DOHH2 (cell line): ENCODE results near the gene PARP1.

Source experiments
- H3F3A ChIP-seq: fragments of 200-600 bp; sonication (generic), shearing (Covaris generic); 2 replicates; pipeline ENCODE4 v1.6.0; 2016; ENCODE audit warnings: antibody characterized with exemption, mild to moderate bottlenecking; ENCODE audit not compliant: control insufficient read depth, insufficient read depth
- H3K27ac ChIP-seq: fragments of 200-600 bp; sonication (generic); 2 replicates; pipeline ENCODE4 v1.5.1; 2014; ENCODE audit warnings: low read depth, mild to moderate bottlenecking, low read length, moderate library complexity
- H3K27me3 ChIP-seq: fragments of 200-600 bp; sonication (generic); 2 replicates; pipeline ENCODE4 v1.6.1; 2014; ENCODE audit warnings: mild to moderate bottlenecking, low read length, mixed read lengths; ENCODE audit not compliant: control insufficient read depth
- H3K36me3 ChIP-seq: fragments of 200-600 bp; sonication (generic); 2 replicates; pipeline ENCODE4 v1.6.1; 2014; ENCODE audit warnings: mild to moderate bottlenecking, low read length, moderate library complexity, mixed read lengths; ENCODE audit not compliant: control insufficient read depth
- H3K4me1 ChIP-seq: fragments of 200-600 bp; sonication (generic); 2 replicates; pipeline ENCODE4 v1.6.1; 2014; ENCODE audit warnings: mild to moderate bottlenecking, low read length, mixed read lengths; ENCODE audit not compliant: control insufficient read depth
- H3K4me2 ChIP-seq: fragments of 200-600 bp; sonication (generic); 2 replicates; pipeline ENCODE4 v1.6.0; 2014; ENCODE audit warnings: mild to moderate bottlenecking, low read length, moderate library complexity
- H3K4me3 ChIP-seq: fragments of 200-600 bp; sonication (generic); 2 replicates; pipeline ENCODE4 v1.5.1; 2014; ENCODE audit warnings: mild to moderate bottlenecking, low read length, mixed read lengths
- H3K79me2 ChIP-seq: fragments of 200-600 bp; sonication (generic); 2 replicates; pipeline ENCODE4 v1.6.1; 2014; ENCODE audit warnings: mild to moderate bottlenecking, low read length, mixed read lengths; ENCODE audit not compliant: control insufficient read depth
- H3K9me2 ChIP-seq: fragments of 200-600 bp; sonication (generic); replicated peaks from 2 replicates; pipeline ENCODE4 v1.6.1; 2014; ENCODE audit warnings: mild to moderate bottlenecking, low read length, mixed read lengths; ENCODE audit not compliant: control insufficient read depth
- H3K9me3 ChIP-seq: fragments of 200-600 bp; sonication (generic); 2 replicates; pipeline ENCODE4 v1.6.1; 2014; ENCODE audit warnings: antibody characterized with exemption, low read length, mixed read lengths; ENCODE audit not compliant: control insufficient read depth, insufficient read depth
- H4K20me1 ChIP-seq: fragments of 200-600 bp; sonication (generic); 2 replicates; pipeline ENCODE4 v1.6.0; 2014; ENCODE audit warnings: low read depth, mild to moderate bottlenecking, antibody characterized with exemption, low read length, moderate library complexity; ENCODE audit not compliant: control insufficient read depth, insufficient read depth
- EZH2phosphoT487 ChIP-seq: fragments of 200-600 bp; sonication (generic); IDR thresholded peaks from 2 replicates; pipeline ENCODE4 v1.6.1; 2017; ENCODE audit warnings: borderline replicate concordance, mild to moderate bottlenecking, antibody characterized with exemption, low read length, moderate library complexity, mixed read lengths
- TF ChIP-seq, protein P1 (sequence below): fragments of 200-600 bp; sonication (generic); IDR thresholded peaks from one replicate; pipeline ENCODE4 v1.5.1; 2014; ENCODE audit warnings: antibody characterized with exemption, mild to moderate bottlenecking, low read depth, low read length; ENCODE audit not compliant: poor library complexity, severe bottlenecking

The PARP1 gene

DNA sequence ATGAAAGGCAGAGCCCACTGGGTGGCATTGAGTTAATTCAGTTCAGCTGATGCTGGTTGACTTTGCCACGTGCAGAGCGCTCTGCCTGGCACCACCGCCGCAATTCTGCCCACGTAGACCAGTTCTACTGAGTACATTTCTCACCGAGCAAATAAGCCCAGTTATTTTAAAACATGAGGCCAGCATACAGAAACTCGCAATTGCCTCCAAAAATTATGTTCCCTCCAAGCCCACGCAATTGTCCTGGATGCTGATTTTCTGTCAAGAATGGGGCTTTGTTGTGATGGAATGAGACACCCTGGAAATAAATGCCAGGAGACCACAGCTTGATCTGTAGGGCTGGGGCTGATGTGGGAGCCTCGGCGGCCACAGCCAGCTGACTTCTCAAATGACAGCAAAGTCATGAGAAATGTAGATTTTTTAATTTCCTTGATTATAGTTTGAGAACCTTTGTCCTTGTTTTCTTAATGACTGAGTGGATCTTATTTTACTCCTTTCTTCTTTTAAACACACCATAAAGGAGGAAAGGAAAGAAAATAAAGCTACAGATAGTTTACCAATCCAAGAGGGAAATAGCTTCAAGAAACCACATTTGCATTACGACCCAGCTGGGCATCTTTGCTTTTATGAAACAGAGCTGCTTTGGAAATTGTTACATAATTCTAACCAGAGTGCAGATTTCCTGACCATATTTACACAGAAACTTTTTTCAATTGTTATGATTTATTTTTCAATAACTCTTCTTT lies 11.6 kb upstream of the PARP1 start:
- Histone ChIP-seq H3K27ac (no peak overlapping the region), H3K9me2 (no peaks in the 10 kb centered on the region), H3K79me2 (no peaks in the 10 kb centered on the region), H3K36me3 (no peaks in the 10 kb centered on the region), H3K27me3 (no peaks in the 10 kb centered on the region), H3K9me3 (no peaks in the 10 kb centered on the region), H3K4me1 (peaks cover 11% of the 10 kb centered on the region), H3K4me3 (no peak overlapping the region), H3F3A (peaks cover 3% of the 10 kb centered on the region; the same call in 1 of the 2 replicates), H4K20me1 (no peaks in the 10 kb centered on the region), H3K4me2 (no peak overlapping the region)
- TF ChIP-seq, protein P1, sequence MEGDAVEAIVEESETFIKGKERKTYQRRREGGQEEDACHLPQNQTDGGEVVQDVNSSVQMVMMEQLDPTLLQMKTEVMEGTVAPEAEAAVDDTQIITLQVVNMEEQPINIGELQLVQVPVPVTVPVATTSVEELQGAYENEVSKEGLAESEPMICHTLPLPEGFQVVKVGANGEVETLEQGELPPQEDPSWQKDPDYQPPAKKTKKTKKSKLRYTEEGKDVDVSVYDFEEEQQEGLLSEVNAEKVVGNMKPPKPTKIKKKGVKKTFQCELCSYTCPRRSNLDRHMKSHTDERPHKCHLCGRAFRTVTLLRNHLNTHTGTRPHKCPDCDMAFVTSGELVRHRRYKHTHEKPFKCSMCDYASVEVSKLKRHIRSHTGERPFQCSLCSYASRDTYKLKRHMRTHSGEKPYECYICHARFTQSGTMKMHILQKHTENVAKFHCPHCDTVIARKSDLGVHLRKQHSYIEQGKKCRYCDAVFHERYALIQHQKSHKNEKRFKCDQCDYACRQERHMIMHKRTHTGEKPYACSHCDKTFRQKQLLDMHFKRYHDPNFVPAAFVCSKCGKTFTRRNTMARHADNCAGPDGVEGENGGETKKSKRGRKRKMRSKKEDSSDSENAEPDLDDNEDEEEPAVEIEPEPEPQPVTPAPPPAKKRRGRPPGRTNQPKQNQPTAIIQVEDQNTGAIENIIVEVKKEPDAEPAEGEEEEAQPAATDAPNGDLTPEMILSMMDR: no peak
- no peak for TF ChIP-seq EZH2phosphoT487

DNA sequence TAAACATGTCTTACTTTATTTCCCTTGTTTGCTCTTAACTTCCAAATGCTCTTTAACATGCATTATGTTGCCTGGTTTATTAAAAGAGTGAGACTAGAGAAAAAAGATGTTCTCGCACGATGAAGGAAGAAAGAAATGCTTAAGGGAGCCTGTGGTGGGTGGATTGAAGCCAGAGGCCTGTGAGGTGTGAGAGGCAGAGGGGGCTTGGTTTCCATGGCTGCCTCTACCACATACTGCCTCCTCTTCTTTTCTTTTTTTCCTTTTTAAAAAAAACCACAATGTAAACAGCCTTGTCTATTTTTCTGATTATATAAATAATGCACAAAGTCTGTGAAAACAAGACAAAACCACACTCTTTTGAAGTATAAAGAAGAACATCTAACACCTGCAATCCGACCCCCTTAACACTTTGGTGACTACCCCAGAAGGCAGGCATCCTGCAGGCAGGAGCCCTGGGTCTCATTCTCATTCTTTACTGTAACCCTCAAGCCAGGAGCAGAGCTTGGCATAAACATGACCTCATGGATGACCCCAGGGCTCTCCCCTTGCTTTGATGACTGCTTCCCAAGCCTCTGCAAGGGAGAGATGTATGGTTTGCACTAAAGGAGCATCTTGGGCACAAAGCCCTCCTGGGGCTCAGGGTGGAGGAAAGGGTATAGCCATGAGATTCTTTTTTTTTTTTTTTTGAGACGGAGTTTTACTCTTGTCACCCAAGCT lies 10.1 kb upstream of the PARP1 start:
- Histone ChIP-seq H3K4me3 (no peak overlapping the region), H3K36me3 (no peaks in the 10 kb centered on the region), H3F3A (no peaks in the 10 kb centered on the region), H3K79me2 (no peaks in the 10 kb centered on the region), H3K4me2 (no peak overlapping the region), H3K27ac (no peak overlapping the region), H4K20me1 (no peaks in the 10 kb centered on the region), H3K27me3 (no peaks in the 10 kb centered on the region), H3K4me1 (peaks cover 4% of the 10 kb centered on the region), H3K9me3 (no peaks in the 10 kb centered on the region), H3K9me2 (no peaks in the 10 kb centered on the region)
- no peak for TF ChIP-seq EZH2phosphoT487
- TF ChIP-seq, protein P1: no peak

DNA sequence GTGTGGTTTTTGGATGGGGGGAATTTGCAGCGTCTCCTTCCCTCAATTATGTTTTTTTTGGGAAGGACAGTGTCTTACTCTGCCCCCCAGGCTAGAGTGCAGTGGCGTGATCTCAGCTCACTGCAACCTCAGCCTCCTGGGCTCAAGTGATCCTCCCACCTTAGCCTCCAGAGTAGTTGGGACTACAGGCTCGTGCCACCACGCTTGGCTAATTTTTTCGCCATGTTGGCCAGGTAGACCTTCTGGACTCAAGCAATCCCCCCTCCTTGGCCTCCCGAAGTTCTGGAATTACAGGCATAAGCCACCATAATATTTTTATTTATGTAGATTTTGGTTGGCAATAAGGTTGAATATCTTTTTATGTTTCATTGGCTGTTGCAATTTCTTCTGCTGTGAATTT lies 9.5 kb upstream of the PARP1 start:
- Histone ChIP-seq H4K20me1 (no peaks in the 10 kb centered on the region), H3K27me3 (no peaks in the 10 kb centered on the region), H3K36me3 (no peaks in the 10 kb centered on the region), H3K9me2 (no peaks in the 10 kb centered on the region), H3K4me1 (peaks cover 7% of the 10 kb centered on the region), H3K27ac (no peak overlapping the region), H3K4me2 (no peak overlapping the region), H3K9me3 (no peaks in the 10 kb centered on the region), H3K79me2 (no peaks in the 10 kb centered on the region), H3K4me3 (no peak overlapping the region), H3F3A (no peaks in the 10 kb centered on the region)
- TF ChIP-seq, protein P1: no peak
- TF ChIP-seq EZH2phosphoT487: no peak
